HEK293T (cell line): ENCODE measurements around the gene JARID2.

ENCODE experiments used
- ARNT ChIP-seq: fragments of 450-650 bp; IDR thresholded peaks from 2 replicates; pipeline ENCODE4 v1.6.1; 2017; ENCODE audit warnings: mild to moderate bottlenecking
- CTBP1 ChIP-seq: fragments of 450-650 bp; IDR thresholded peaks from 2 replicates; pipeline ENCODE4 v1.6.1; 2016; ENCODE audit warnings: borderline replicate concordance
- FOXM1 ChIP-seq: fragments of 450-650 bp; IDR thresholded peaks from 2 replicates; pipeline ENCODE4 v1.6.1; 2017; ENCODE audit warnings: mild to moderate bottlenecking, borderline replicate concordance
- LEF1 ChIP-seq: fragments of 450-650 bp; IDR thresholded peaks from 2 replicates; pipeline ENCODE4 v1.6.1; 2017; ENCODE audit warnings: mild to moderate bottlenecking, borderline replicate concordance
- ZNF384 ChIP-seq: fragments of 450-650 bp; IDR thresholded peaks from 2 replicates; pipeline ENCODE4 v1.6.1; 2016

- TF ChIP-seq LEF1 (no peak), FOXM1 (no peak), CTBP1 (no peak), ZNF384 (no peak), ARNT (no peak)
These were observed 11.7 kb downstream of the JARID2 start for GRCh38 chr6:15257357-15258132.
